Measurements from ENCODE around the gene TOX3.

The TOX3 gene

DNA sequence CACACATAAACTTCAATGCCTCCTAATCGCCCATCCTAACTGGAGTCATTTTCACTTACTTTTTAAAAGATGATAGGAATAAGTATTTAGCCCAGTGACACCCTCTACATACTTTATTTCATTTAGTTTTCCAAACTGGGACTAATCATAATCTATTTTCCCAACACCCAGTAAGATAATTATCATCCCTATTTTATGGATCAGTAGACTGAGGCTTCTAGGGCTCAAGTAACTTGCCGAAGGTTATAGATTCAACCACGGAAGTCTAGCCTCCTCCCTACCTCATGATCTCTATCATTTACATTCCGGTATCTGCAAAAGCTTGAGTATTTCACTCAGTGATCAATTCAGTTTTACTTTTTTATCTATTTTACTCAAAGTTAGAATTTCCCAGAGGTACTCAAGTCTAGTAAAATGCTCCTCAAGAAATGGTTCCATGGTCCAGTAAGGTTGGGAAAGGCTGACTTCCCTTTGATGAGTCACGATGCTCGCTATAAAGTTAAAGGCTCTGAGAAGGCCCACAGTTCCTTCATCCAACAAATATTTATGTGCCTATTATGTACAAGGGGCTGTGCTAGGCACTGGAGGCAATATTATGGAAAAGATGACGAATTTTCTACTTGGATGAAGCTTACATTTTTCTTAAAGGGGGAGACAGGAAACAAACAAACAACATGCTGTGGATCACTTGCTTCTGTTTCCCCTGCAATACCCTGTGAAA lies 75.1 kb downstream of the TOX3 start:
- ChIA-PET CTCF (no interaction called here), POLR2A (no interaction called here)
- TF ChIP-seq ZNF239 (tag by site-specific recombination; IDR thresholded peaks at IDR 0.05) (no peak), GLI4 (tag by site-specific recombination; IDR thresholded peaks at IDR 0.05) (no peak), ZNF157 (tag by site-specific recombination; IDR thresholded peaks at IDR 0.05) (no peak), ZNF670 (tag by site-specific recombination; IDR thresholded peaks at IDR 0.05; ENCODE audit: low read depth) (no peak), MEIS1 (CRISPR knock-in tag; IDR thresholded peaks at IDR 0.05; ENCODE audit: borderline replicate concordance) (no peak), WT1 (tag by site-specific recombination; IDR thresholded peaks at IDR 0.05) (no peak), ZNF830 (tag by site-specific recombination; IDR thresholded peaks at IDR 0.05; ENCODE audit: low read depth) (no peak), ZBTB1 (tag by site-specific recombination; IDR thresholded peaks at IDR 0.05) (no peak), ZBTB48 (tag by site-specific recombination; IDR thresholded peaks at IDR 0.05) (no peak), ZNF133 (tag by site-specific recombination; IDR thresholded peaks at IDR 0.05) (no peak), ZBTB17 (tag by site-specific recombination; IDR thresholded peaks at IDR 0.05) (no peak), ZNF843 (tag by site-specific recombination; IDR thresholded peaks at IDR 0.05) (no peak), TRIM28 (IDR thresholded peaks at IDR 0.05; ENCODE audit: borderline replicate concordance, low read length) (no peak)
- TF ChIP-seq, protein P1, sequence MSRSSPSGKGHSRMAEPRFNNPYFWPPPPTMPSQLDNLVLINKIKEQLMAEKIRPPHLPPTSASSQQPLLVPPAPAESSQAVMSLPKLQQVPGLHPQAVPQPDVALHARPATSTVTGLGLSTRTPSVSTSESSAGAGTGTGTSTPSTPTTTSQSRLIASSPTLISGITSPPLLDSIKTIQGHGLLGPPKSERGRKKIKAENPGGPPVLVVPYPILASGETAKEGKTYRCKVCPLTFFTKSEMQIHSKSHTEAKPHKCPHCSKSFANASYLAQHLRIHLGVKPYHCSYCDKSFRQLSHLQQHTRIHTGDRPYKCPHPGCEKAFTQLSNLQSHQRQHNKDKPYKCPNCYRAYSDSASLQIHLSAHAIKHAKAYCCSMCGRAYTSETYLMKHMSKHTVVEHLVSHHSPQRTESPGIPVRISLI (tag by site-specific recombination; IDR thresholded peaks at IDR 0.05) = no peak
- Histone ChIP-seq H3K4me3 (ENCODE audit: low read depth, low read length) (no peak overlapping the region), H3K36me3 (ENCODE audit: control insufficient read depth in 2 of 2, insufficient read depth in 1 of 2, low read length in 2 of 2) (no peaks in the 10 kb centered on the region), H3K9me3 (ENCODE audit: control insufficient read depth, insufficient read depth, low read depth, low read length) (no peaks in the 10 kb centered on the region), H3K4me1 (ENCODE audit: control insufficient read depth, insufficient read depth, low read length) (peaks cover 10% of the 10 kb centered on the region), H3K27ac (ENCODE audit: extremely low read depth, low read depth, low read length) (no peak overlapping the region)

DNA sequence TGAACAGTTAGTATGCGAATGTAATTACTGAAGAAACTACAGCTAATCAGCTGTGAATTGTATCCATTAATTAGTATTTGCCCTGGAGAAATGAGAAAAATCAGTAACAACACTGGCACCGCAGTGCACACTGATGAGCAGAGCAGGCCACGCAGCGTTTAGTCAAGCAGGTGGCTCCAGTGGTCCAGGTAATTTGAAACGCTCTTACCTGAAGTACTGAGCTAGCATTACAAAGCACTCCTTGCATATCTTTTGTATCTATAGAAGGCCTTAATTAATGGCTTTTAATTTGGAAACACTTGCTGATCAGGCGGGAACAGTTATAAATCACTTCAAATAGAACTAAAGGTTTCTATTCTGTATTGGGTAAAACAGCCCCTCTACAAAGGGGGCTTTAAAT lies 76.4 kb downstream of the TOX3 start:
- Histone ChIP-seq H3K27ac (ENCODE audit: extremely low read depth, low read depth, low read length) (no peak overlapping the region), H3K9me3 (ENCODE audit: control insufficient read depth, insufficient read depth, low read depth, low read length) (no peaks in the 10 kb centered on the region), H3K4me1 (ENCODE audit: control insufficient read depth, insufficient read depth, low read length) (peaks cover 10% of the 10 kb centered on the region), H3K4me3 (ENCODE audit: low read depth, low read length) (no peak overlapping the region), H3K36me3 (ENCODE audit: control insufficient read depth in 2 of 2, insufficient read depth in 1 of 2, low read length in 2 of 2) (no peaks in the 10 kb centered on the region)
- CTCF ChIA-PET = interaction anchor here (0.7 to 1.3 kb wide), 2 partner anchors 26 to 391 kb away, joined by 3 read pairs; no protein-coding TSS in a partner anchor
- POLR2A ChIA-PET = no interaction called here
- TF ChIP-seq, protein P2, sequence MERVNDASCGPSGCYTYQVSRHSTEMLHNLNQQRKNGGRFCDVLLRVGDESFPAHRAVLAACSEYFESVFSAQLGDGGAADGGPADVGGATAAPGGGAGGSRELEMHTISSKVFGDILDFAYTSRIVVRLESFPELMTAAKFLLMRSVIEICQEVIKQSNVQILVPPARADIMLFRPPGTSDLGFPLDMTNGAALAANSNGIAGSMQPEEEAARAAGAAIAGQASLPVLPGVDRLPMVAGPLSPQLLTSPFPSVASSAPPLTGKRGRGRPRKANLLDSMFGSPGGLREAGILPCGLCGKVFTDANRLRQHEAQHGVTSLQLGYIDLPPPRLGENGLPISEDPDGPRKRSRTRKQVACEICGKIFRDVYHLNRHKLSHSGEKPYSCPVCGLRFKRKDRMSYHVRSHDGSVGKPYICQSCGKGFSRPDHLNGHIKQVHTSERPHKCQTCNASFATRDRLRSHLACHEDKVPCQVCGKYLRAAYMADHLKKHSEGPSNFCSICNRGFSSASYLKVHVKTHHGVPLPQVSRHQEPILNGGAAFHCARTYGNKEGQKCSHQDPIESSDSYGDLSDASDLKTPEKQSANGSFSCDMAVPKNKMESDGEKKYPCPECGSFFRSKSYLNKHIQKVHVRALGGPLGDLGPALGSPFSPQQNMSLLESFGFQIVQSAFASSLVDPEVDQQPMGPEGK (tag by site-specific recombination; IDR thresholded peaks at IDR 0.05) = no peak
- TF ChIP-seq HOXD13 (CRISPR knock-in tag; IDR thresholded peaks at IDR 0.05; ENCODE audit: borderline replicate concordance) (no peak), ZNF175 (tag by site-specific recombination; IDR thresholded peaks at IDR 0.05) (no peak), ZNF707 (tag by site-specific recombination; IDR thresholded peaks at IDR 0.05) (no peak), ZBTB17 (tag by site-specific recombination; IDR thresholded peaks at IDR 0.05) (no peak), ZIC2 (tag by site-specific recombination; IDR thresholded peaks at IDR 0.05) (no peak), ZNF843 (tag by site-specific recombination; IDR thresholded peaks at IDR 0.05) (no peak), ZNF324 (tag by site-specific recombination; IDR thresholded peaks at IDR 0.05) (no peak), ZNF624 (tag by site-specific recombination; IDR thresholded peaks at IDR 0.05) (no peak)

Data from HEK293 (cell line).